Esophagus squamous epithelium (tissue), 5 donors: Measurements from ENCODE around the gene DNAH7. TPM values are rescaled to one million over a fixed set of nuclear protein-coding genes. Genes with fewer than 3 reads are reported as not detected.

Experiments used
- DNase-seq: peaks from one replicate; lab custom pipeline; 2025; lab: John Stamatoyannopoulos, UW
- H3K27ac ChIP-seq, 4 donors: fragments of 200-600 bp; sonication (generic); one replicate each; pipeline ENCODE4 v1.5.1; 2016 to 2019; ENCODE audit warnings: mild to moderate bottlenecking in 1 of 4
- H3K27me3 ChIP-seq, 4 donors: fragments of 200-600 bp; sonication (generic); 1 replicate in 3 of 4; 2 replicates in 1 of 4; pipeline versions ENCODE4 v1.5.1 to v1.6.0; 2017 to 2021; ENCODE audit warnings: antibody characterized with exemption in 1 of 4
- H3K36me3 ChIP-seq, 3 donors: fragments of 200-600 bp; sonication (generic); one replicate each; pipeline ENCODE4 v1.5.1; 2016 to 2019
- H3K4me1 ChIP-seq, 3 donors: fragments of 200-600 bp; sonication (generic); one replicate each; pipeline ENCODE4 v1.5.1; 2017 to 2019
- H3K4me3 ChIP-seq, 4 donors: fragments of 200-600 bp; sonication (generic); 1 replicate in 3 of 4; 2 replicates in 1 of 4; pipeline ENCODE4 v1.5.1; 2016 to 2019; ENCODE audit warnings: mild to moderate bottlenecking in 2 of 4, moderate library complexity in 1 of 4
- H3K9me3 ChIP-seq, 3 donors: fragments of 200-600 bp; sonication (generic); one replicate each; pipeline ENCODE4 v1.5.1; 2016 to 2019
- POLR2A ChIP-seq, 4 donors: fragments of 450-650 bp; IDR thresholded peaks; one replicate each; pipeline ENCODE4 v1.6.1; 2017; ENCODE audit warnings: antibody characterized with exemption in 4 of 4, mild to moderate bottlenecking in 4 of 4, moderate library complexity in 3 of 4
- WGBS, 2 donors: methylation state at CpG; one replicate each; pipeline ENCODE4 v1.1.5; 2018; 5-methylcytosine and 5-hydroxymethylcytosine counted together
- intact Hi-C: fragments of 100-400 bp; cut with DNase I; formaldehyde crosslinking; loops from one replicate; pipeline ENCODE4 v1.15.0; 2022
- total RNA-seq, 4 donors: library from RNA; depleted of rRNA; stranded (reverse); fragments of >200 nt; gene quantifications; one replicate each; pipeline ENCODE4 v1.1.0, GENCODE V29; 2016
- TF ChIP-seq, protein P1 (sequence below), 6 experiments: fragments of 450-650 bp in 4 of 6; fragments of 200-600 bp in 2 of 6; sonication (generic) in 2 of 6; IDR thresholded peaks; one replicate each; pipeline ENCODE4 v1.5.1; 2016 to 2019; ENCODE audit warnings: antibody characterized with exemption in 6 of 6, mild to moderate bottlenecking in 4 of 6, moderate library complexity in 4 of 6
- donor health status: DM: yes; HTN: yes; CAD: no.

DNAH7 gene
- total RNA-seq, 4 donors from 2014 or later: 0.15 to 0.76 (median 0.28) TPM

DNA sequence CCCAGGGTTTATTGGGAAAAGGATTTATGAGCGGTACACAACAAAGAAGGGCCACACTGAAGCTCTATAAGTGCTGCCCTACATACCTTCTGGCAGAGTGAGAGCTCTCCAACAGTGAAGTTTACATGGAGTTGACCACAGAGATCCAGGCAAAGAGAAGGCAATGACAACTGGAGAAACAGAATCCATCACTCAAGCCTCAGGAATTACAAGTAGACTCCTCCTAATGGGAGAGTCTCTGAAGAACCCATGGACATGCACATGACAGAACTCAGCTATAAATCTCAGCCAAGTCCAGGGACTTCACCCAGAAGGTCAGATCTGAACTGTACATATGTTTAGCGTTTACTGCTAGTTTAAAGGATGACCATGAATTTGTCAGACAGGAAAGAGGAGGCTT is 164.7 kb downstream of the DNAH7 start:
- Histone ChIP-seq H3K27ac (no peak overlapping the region), H3K9me3 (no peaks in the 10 kb centered on the region), H3K4me3 (no peak overlapping the region), H3K36me3 (no peaks in the 10 kb centered on the region), H3K27me3 (no peaks in the 10 kb centered on the region), H3K4me1 (no peaks in the 10 kb centered on the region)
- DNase-seq: no peak
- 73 to 82% methylated on average over 2 of the region's 2 CpGs for WGBS, 2 donors
- no peak for TF ChIP-seq POLR2A (IDR thresholded peaks at IDR 0.05)
- TF ChIP-seq, protein P1, sequence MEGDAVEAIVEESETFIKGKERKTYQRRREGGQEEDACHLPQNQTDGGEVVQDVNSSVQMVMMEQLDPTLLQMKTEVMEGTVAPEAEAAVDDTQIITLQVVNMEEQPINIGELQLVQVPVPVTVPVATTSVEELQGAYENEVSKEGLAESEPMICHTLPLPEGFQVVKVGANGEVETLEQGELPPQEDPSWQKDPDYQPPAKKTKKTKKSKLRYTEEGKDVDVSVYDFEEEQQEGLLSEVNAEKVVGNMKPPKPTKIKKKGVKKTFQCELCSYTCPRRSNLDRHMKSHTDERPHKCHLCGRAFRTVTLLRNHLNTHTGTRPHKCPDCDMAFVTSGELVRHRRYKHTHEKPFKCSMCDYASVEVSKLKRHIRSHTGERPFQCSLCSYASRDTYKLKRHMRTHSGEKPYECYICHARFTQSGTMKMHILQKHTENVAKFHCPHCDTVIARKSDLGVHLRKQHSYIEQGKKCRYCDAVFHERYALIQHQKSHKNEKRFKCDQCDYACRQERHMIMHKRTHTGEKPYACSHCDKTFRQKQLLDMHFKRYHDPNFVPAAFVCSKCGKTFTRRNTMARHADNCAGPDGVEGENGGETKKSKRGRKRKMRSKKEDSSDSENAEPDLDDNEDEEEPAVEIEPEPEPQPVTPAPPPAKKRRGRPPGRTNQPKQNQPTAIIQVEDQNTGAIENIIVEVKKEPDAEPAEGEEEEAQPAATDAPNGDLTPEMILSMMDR (IDR thresholded peaks at IDR 0.05): no peak
- intact Hi-C loops: no loop called here

DNA sequence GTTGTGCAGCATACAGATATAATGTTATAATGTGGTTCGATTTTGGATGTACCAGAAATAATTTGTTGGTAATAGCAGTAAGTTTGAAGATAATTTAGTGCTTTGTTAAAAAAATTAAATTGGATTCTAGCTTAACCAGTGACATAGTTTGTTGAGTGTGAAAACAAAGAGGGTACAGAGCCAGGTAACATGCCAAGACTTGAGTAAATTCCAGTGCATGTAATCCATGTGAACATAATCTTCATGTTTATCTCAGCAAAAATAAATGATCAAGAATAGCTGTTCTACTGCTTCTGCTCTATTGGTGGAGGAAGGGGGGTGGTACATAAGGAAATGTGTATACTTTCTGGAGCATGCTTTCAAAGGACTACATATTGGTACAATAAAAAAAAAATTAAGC is 165.8 kb downstream of the DNAH7 start:
- WGBS, 2 donors: 17 to 30% methylated on average over 1 of the region's 1 CpG
- DNase-seq: no peak
- intact Hi-C loops: no loop called here
- Histone ChIP-seq H3K36me3 (no peaks in the 10 kb centered on the region), H3K4me3 (no peak overlapping the region), H3K27me3 (no peaks in the 10 kb centered on the region), H3K4me1 (no peaks in the 10 kb centered on the region), H3K9me3 (no peaks in the 10 kb centered on the region), H3K27ac (no peak overlapping the region)
- TF ChIP-seq, protein P1 (IDR thresholded peaks at IDR 0.05): no peak
- TF ChIP-seq POLR2A (IDR thresholded peaks at IDR 0.05): no peak

DNA sequence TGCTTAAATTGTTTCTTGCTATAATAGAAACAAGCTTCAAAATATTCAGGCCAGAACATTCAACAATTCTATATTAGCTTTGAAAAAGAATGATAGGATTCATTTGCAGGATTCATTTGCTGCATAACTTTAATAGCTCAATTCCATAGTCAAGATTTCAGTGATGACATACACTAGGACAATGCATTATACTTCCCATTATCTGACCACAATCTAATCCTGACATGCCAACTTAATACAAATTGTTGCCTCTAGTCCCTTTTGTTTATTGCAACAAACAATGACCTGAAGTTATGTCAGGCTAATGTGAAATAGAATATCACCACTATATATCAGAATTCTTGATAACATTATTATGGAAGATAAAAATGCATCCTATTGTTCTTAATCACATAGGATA is 169.4 kb downstream of the DNAH7 start:
- H3K27me3 ChIP-seq: no peaks in the 10 kb centered on the region
- no peaks in the 10 kb centered on the region for H3K36me3 ChIP-seq
- H3K27ac ChIP-seq: no peak overlapping the region
- intact Hi-C loops: no loop called here
- no peaks in the 10 kb centered on the region for H3K9me3 ChIP-seq
- H3K4me1 ChIP-seq: no peaks in the 10 kb centered on the region
- DNase-seq: no peak
- TF ChIP-seq, protein P1 (IDR thresholded peaks at IDR 0.05): no peak
- no peak for TF ChIP-seq POLR2A (IDR thresholded peaks at IDR 0.05)
- no peak overlapping the region for H3K4me3 ChIP-seq

DNA sequence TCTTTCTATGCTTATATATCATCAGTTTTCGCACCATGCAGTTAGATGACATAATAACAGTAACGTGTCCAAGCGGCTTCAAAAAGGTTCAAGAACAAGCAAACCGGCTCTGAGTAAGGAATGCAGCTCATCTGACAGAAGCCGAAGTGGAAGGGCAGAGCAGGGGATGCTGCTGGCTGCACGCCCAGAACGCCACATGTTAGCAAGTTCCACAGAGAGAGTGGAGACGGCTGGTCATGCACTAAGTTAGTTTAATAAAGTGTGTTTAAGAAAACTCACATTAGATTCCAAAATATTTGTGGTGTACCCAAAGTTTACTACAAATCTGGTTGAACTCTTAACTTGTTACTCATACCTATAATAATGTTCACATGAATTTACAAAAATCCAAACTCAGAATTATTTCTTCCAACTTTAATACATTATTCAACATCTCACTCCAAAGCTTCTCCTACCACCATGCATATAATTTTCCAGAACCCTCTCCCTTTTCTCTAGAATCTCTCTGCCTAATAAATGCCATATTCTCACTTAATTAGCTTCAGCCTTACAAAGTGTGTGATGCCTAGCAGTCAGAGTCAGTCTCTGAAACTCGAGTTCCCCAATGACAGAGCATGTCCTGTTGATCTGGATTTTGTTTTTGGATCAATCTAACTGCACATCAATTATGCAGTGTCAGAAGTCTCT is 170.0 kb downstream of the DNAH7 start:
- 15 to 27% methylated on average over 9 of the region's 9 CpGs for WGBS, 2 donors
- Histone ChIP-seq H3K27ac (no peak overlapping the region), H3K36me3 (no peaks in the 10 kb centered on the region), H3K4me3 (no peak overlapping the region), H3K4me1 (no peaks in the 10 kb centered on the region), H3K27me3 (no peaks in the 10 kb centered on the region), H3K9me3 (no peaks in the 10 kb centered on the region)
- DNase-seq: no peak
- no peak for TF ChIP-seq POLR2A (IDR thresholded peaks at IDR 0.05)
- intact Hi-C loops: no loop called here

DNA sequence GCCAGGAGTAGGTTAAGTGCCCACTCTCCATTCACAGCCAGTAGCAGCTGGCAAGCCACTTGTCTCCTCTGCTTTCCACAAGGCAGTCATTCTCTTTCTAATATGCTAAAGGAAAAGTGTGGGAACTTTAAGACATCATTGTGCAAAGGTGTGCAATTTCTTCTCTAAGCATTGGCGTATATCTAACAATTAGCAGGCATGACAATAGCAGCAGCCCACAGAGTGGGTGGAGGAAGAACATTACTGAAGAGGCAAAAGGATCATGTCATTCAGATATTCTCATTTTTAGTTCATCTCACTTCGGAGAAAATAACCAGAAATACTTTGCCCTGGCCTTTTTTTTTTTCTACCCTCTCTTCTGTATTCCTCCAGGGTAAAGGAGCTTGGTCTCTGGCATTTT is 177.6 kb downstream of the DNAH7 start:
- Histone ChIP-seq H3K27me3 (no peaks in the 10 kb centered on the region), H3K36me3 (no peaks in the 10 kb centered on the region), H3K9me3 (no peaks in the 10 kb centered on the region), H3K4me1 (no peaks in the 10 kb centered on the region), H3K27ac (no peak overlapping the region), H3K4me3 (no peak overlapping the region)
- WGBS, 2 donors: 57 to 87% methylated on average over 2 of the region's 2 CpGs
- DNase-seq: no peak
- TF ChIP-seq, protein P1 (IDR thresholded peaks at IDR 0.05): no peak
- TF ChIP-seq POLR2A (IDR thresholded peaks at IDR 0.05): no peak
- intact Hi-C loops: no loop called here

DNA sequence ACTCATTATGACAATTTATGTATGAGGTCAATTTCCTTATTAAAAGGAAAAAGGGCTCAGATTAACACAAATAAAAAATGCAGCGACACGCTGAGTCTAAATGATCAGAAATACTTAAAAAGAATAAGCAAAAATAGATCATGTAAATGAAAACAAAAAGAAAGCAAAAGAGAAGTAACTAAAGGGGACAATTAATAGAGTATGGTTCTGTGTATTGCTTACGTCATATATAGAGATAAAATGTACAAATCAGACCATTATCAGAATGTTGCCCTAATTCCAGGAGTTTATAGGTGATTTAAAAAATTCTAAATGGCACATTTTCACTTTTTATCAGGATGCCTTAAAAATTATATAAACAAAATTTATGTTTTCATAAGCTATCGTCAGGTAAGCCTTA is 189.5 kb downstream of the DNAH7 start:
- 83 to 84% methylated on average over 4 of the region's 4 CpGs for WGBS, 2 donors
- no peak overlapping the region for H3K4me3 ChIP-seq
- TF ChIP-seq POLR2A (IDR thresholded peaks at IDR 0.05): no peak
- TF ChIP-seq, protein P1 (IDR thresholded peaks at IDR 0.05): no peak
- intact Hi-C loops: no loop called here
- H3K4me1 ChIP-seq: no peaks in the 10 kb centered on the region
- no peaks in the 10 kb centered on the region for H3K36me3 ChIP-seq
- H3K9me3 ChIP-seq: no peaks in the 10 kb centered on the region
- H3K27ac ChIP-seq: no peak overlapping the region
- no peaks in the 10 kb centered on the region for H3K27me3 ChIP-seq
- no peak for DNase-seq
